ENCODE data around the gene MUC15.

Gene MUC15

DNA sequence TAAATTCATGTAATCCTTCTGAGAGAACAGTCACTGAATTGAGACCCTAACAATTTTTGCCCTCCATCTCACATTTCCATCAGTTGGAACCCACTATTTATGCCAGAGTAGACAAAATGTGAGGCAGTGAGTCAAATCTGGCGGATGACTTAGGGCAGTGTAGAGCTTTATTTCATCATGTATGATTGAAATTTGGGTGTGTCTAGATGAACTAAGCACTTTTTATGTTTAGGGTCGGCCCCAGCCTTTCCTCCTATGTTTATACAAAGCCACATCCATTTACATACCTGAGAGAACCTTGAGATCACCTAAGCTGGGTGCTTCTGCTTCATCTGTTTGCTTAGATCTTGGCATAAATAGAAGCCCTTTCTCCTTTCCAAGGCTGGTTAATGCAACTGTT, 15.0 kb upstream of the MUC15 start:
- Histone ChIP-seq H3K27me3 (replicated peaks; ENCODE audit: insufficient read depth, low read length) (no peaks in the 10 kb centered on the region), H4K20me1 (ENCODE audit: insufficient read depth, low read length) (no peaks in the 10 kb centered on the region), H3K9me3 (replicated peaks; ENCODE audit: insufficient read depth, low read length) (no peaks in the 10 kb centered on the region), H3K36me3 (replicated peaks; ENCODE audit: insufficient read depth, low read length) (no peaks in the 10 kb centered on the region), H3K4me1 (ENCODE audit: low read length) (no peaks in the 10 kb centered on the region), H3K9me2 (replicated peaks; ENCODE audit: insufficient read depth, low read length) (no peaks in the 10 kb centered on the region), H3K9ac (ENCODE audit: low read length) (no peak overlapping the region), H3K4me3 (ENCODE audit: low read length) (no peak overlapping the region), H2AFZ (ENCODE audit: low read length) (no peak overlapping the region), H3F3A (ENCODE audit: insufficient read depth, low read length) (no peaks in the 10 kb centered on the region), H3K79me2 (ENCODE audit: low read length) (no peaks in the 10 kb centered on the region), H3K4me2 (ENCODE audit: low read depth, low read length) (no peak overlapping the region), H3K27ac (ENCODE audit: low read length) (no peak overlapping the region)
- no peak for DNase-seq
- TF ChIP-seq, protein P1, sequence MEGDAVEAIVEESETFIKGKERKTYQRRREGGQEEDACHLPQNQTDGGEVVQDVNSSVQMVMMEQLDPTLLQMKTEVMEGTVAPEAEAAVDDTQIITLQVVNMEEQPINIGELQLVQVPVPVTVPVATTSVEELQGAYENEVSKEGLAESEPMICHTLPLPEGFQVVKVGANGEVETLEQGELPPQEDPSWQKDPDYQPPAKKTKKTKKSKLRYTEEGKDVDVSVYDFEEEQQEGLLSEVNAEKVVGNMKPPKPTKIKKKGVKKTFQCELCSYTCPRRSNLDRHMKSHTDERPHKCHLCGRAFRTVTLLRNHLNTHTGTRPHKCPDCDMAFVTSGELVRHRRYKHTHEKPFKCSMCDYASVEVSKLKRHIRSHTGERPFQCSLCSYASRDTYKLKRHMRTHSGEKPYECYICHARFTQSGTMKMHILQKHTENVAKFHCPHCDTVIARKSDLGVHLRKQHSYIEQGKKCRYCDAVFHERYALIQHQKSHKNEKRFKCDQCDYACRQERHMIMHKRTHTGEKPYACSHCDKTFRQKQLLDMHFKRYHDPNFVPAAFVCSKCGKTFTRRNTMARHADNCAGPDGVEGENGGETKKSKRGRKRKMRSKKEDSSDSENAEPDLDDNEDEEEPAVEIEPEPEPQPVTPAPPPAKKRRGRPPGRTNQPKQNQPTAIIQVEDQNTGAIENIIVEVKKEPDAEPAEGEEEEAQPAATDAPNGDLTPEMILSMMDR (IDR thresholded peaks at IDR 0.05; ENCODE audit: low read length) = no peak
- TF ChIP-seq EZH2phosphoT487 (IDR thresholded peaks at IDR 0.05; ENCODE audit: low read length) (no peak), EZH2 (optimal IDR thresholded peaks at IDR 0.05; ENCODE audit: low read depth, low read length) (no peak)

DNA sequence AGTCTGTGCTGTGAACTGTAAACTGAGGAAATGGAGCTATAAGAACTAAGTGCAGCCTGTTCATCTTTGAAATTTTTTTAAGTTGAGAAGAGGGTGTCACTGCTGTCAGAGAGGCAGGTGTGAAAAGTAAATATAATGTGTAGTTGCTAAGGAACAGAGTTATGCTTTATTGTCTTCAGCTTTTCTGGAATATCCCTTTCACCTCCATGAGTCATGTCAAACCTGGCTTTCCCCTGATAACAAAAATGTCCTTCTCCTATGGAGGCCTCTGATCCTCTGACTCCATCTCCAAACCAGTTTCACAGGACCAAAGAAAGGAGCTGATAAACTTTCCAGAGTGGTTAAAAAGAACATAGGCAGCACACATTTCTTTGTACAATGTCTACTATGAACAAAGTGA, 12.8 kb upstream of the MUC15 start:
- Histone ChIP-seq H3K36me3 (replicated peaks; ENCODE audit: insufficient read depth, low read length) (no peaks in the 10 kb centered on the region), H4K20me1 (ENCODE audit: insufficient read depth, low read length) (no peaks in the 10 kb centered on the region), H3K27me3 (replicated peaks; ENCODE audit: insufficient read depth, low read length) (no peaks in the 10 kb centered on the region), H3K4me2 (ENCODE audit: low read depth, low read length) (no peak overlapping the region), H3K79me2 (ENCODE audit: low read length) (no peaks in the 10 kb centered on the region), H3K4me1 (ENCODE audit: low read length) (no peaks in the 10 kb centered on the region), H3K9me3 (replicated peaks; ENCODE audit: insufficient read depth, low read length) (no peaks in the 10 kb centered on the region), H3K27ac (ENCODE audit: low read length) (no peak overlapping the region), H3K9me2 (replicated peaks; ENCODE audit: insufficient read depth, low read length) (no peaks in the 10 kb centered on the region), H3K4me3 (ENCODE audit: low read length) (no peak overlapping the region), H3K9ac (ENCODE audit: low read length) (no peak overlapping the region), H2AFZ (ENCODE audit: low read length) (no peak overlapping the region), H3F3A (ENCODE audit: insufficient read depth, low read length) (no peaks in the 10 kb centered on the region)
- TF ChIP-seq EZH2phosphoT487 (IDR thresholded peaks at IDR 0.05; ENCODE audit: low read length) (no peak), EZH2 (optimal IDR thresholded peaks at IDR 0.05; ENCODE audit: low read depth, low read length) (no peak)
- TF ChIP-seq, protein P1 (IDR thresholded peaks at IDR 0.05; ENCODE audit: low read length) = no peak
- DNase-seq = no peak

DNA sequence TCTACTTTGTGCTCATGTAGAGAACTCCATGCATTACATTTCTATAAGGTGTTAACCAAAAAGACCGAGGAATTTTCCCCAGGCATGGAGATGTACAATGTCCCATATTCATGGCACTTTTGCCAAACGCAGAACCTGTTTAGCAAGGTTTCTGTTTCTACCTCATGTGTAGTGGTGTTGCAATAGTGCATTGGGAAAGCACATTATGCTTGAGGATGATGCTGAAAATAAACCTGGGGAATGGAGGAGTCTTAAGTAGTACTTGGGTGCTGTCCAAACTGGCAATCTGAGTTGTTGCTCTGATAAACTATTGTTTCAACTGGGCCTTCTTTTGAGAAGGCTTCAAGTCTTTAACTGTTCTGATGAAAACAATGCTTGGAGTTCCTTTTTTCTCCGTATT, 11.5 kb upstream of the MUC15 start:
- Histone ChIP-seq H3K27me3 (replicated peaks; ENCODE audit: insufficient read depth, low read length) (no peaks in the 10 kb centered on the region), H4K20me1 (ENCODE audit: insufficient read depth, low read length) (no peaks in the 10 kb centered on the region), H2AFZ (ENCODE audit: low read length) (no peak overlapping the region), H3K9me3 (replicated peaks; ENCODE audit: insufficient read depth, low read length) (no peaks in the 10 kb centered on the region), H3F3A (ENCODE audit: insufficient read depth, low read length) (no peaks in the 10 kb centered on the region), H3K9me2 (replicated peaks; ENCODE audit: insufficient read depth, low read length) (no peaks in the 10 kb centered on the region), H3K9ac (ENCODE audit: low read length) (no peak overlapping the region), H3K4me3 (ENCODE audit: low read length) (no peak overlapping the region), H3K4me1 (ENCODE audit: low read length) (no peaks in the 10 kb centered on the region), H3K4me2 (ENCODE audit: low read depth, low read length) (no peak overlapping the region), H3K79me2 (ENCODE audit: low read length) (no peaks in the 10 kb centered on the region), H3K36me3 (replicated peaks; ENCODE audit: insufficient read depth, low read length) (no peaks in the 10 kb centered on the region), H3K27ac (ENCODE audit: low read length) (no peak overlapping the region)
- TF ChIP-seq EZH2phosphoT487 (IDR thresholded peaks at IDR 0.05; ENCODE audit: low read length) (no peak), EZH2 (optimal IDR thresholded peaks at IDR 0.05; ENCODE audit: low read depth, low read length) (no peak)
- TF ChIP-seq, protein P1 (IDR thresholded peaks at IDR 0.05; ENCODE audit: low read length) = no peak
- DNase-seq = no peak

Data from MM.1S (cell line).